ENCODE results near the gene PSMA5. TPM values are rescaled to one million over a fixed set of nuclear protein-coding genes. Genes with fewer than 3 reads are reported as not detected.

PSMA5 gene
- total RNA-seq, 1 experiment from 2014 or later: 97.8 TPM

- peaks cover 10% of the 10 kb centered on the region for H3K4me1 Mint-ChIP-seq (ENCODE audit: low read depth, unreplicated experiment)
- CTCF ChIA-PET: no interaction called here
These were observed 41.8 kb upstream of the PSMA5 start for GRCh38 chr1:109468061-109468460.

DNA sequence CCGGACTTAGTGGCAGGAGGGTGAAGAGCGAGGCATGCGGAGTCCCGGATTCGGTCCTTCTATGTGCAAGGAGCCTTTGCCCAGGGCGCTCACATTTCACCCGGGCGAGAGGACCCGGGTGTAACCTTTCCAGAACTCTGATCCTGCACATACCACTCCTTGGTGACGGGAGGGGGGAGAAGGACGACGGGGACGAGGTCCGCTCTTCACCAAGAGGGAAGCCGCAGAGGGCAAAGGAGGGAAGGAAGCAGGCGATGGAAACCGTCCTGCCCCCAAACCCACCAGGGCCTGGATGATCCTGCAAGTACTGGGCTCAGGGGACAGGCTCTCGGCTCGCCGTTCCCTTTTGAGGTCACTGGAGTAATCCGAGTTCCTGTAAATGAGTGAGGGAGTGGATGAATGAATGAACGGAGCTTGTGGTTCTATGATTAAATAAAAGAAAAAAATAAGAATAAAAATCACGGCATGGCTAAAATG is 41.1 kb upstream of the PSMA5 start:
- Histone ChIP-seq H3K4me1 (no peaks in the 10 kb centered on the region), H3K27me3 (replicated peaks; ENCODE audit: control insufficient read depth, insufficient read depth, low read length) (no peaks in the 10 kb centered on the region; the same call in 1 of the 2 replicates), H3K36me3 (ENCODE audit: control insufficient read depth, insufficient read depth, low read length) (no peaks in the 10 kb centered on the region), H3K9me3 (no peaks in the 10 kb centered on the region), H3K4me3 (ENCODE audit: low read depth, low read length) (no peak overlapping the region)
- TF ChIP-seq CTCF (IDR thresholded peaks at IDR 0.05; ENCODE audit: insufficient read depth in 1 of 2, low read depth in 1 of 2, low read length in 1 of 2, severe bottlenecking in 1 of 2, unreplicated experiment in 1 of 2): no peak
- intact Hi-C loops (cut with micrococcal nuclease; ENCODE audit: unreplicated experiment): no loop called here
- H3K4me3 Mint-ChIP-seq (ENCODE audit: unreplicated experiment): peak overlapping the region; percentile 22
- BruUV-seq (replicated peaks): no TSS peak
- peaks cover 10% of the 10 kb centered on the region for H3K4me1 Mint-ChIP-seq (ENCODE audit: low read depth, unreplicated experiment)
- no peaks in the 10 kb centered on the region for H3K9me3 Mint-ChIP-seq (ENCODE audit: unreplicated experiment)
- H3K36me3 Mint-ChIP-seq (ENCODE audit: insufficient read depth, unreplicated experiment): no peaks in the 10 kb centered on the region
- no peak for DNase-seq
- ChIA-PET POLR2A (no interaction called here), CTCF (no interaction called here)
- peaks cover 13% of the 10 kb centered on the region for H3K27me3 Mint-ChIP-seq (ENCODE audit: insufficient read depth, unreplicated experiment)
- H3K27ac Mint-ChIP-seq (ENCODE audit: unreplicated experiment): no peak overlapping the region

More at GRCh38 chr1:109468061-109468460, 41.8 kb upstream of the PSMA5 start:
- POLR2A ChIA-PET: no interaction called here
- DNase-seq: no peak
- intact Hi-C loops (cut with micrococcal nuclease; ENCODE audit: unreplicated experiment): no loop called here
- Mint-ChIP-seq H3K36me3 (ENCODE audit: insufficient read depth, unreplicated experiment) (no peaks in the 10 kb centered on the region), H3K27ac (ENCODE audit: unreplicated experiment) (no peak overlapping the region), H3K9me3 (ENCODE audit: unreplicated experiment) (no peaks in the 10 kb centered on the region), H3K4me3 (ENCODE audit: unreplicated experiment) (no peak overlapping the region), H3K27me3 (ENCODE audit: insufficient read depth, unreplicated experiment) (peaks cover 16% of the 10 kb centered on the region)
- H3K27me3 ChIP-seq (replicated peaks; ENCODE audit: control insufficient read depth, insufficient read depth, low read length): no peaks in the 10 kb centered on the region; the same call in 1 of the 2 replicates
- no peak for TF ChIP-seq CTCF (IDR thresholded peaks at IDR 0.05; ENCODE audit: insufficient read depth in 1 of 2, low read depth in 1 of 2, low read length in 1 of 2, severe bottlenecking in 1 of 2, unreplicated experiment in 1 of 2)
- no TSS peak for BruUV-seq (replicated peaks)
- no peaks in the 10 kb centered on the region for H3K4me1 ChIP-seq
- H3K9me3 ChIP-seq: no peaks in the 10 kb centered on the region
- H3K36me3 ChIP-seq (ENCODE audit: control insufficient read depth, insufficient read depth, low read length): no peaks in the 10 kb centered on the region
- H3K4me3 ChIP-seq (ENCODE audit: low read depth, low read length): no peak overlapping the region

- intact Hi-C loops (cut with micrococcal nuclease; ENCODE audit: unreplicated experiment): no loop called here
- BruUV-seq (replicated peaks): no TSS peak
These were observed 40.4 kb upstream of the PSMA5 start, which contains the start of gene SYPL2 for GRCh38 chr1:109466452-109467300. SYPL2 (plus strand) TSS chr1:109466546; CDS start chr1:109466844, 298 bp downstream.

More at GRCh38 chr1:109466452-109467300, 40.4 kb upstream of the PSMA5 start, which contains the start of gene SYPL2:
- peak in 1 of 2 experiments; percentile 43 for DNase-seq
- Histone ChIP-seq H3K36me3 (ENCODE audit: control insufficient read depth, insufficient read depth, low read length) (no peaks in the 10 kb centered on the region), H3K4me3 (ENCODE audit: low read depth, low read length) (peak within 1 kb of the TSS; percentile 47), H3K27me3 (replicated peaks; ENCODE audit: control insufficient read depth, insufficient read depth, low read length) (no peaks in the 10 kb centered on the region; the same call in 1 of the 2 replicates), H3K4me1 (no peaks in the 10 kb centered on the region), H3K9me3 (no peaks in the 10 kb centered on the region)
- H3K4me1 Mint-ChIP-seq (ENCODE audit: low read depth, unreplicated experiment): peaks cover 10% of the 10 kb centered on the region
- no peaks in the 10 kb centered on the region for H3K9me3 Mint-ChIP-seq (ENCODE audit: unreplicated experiment)
- H3K36me3 Mint-ChIP-seq (ENCODE audit: insufficient read depth, unreplicated experiment): no peaks in the 10 kb centered on the region
- ChIA-PET POLR2A (no interaction called here), CTCF (no interaction called here)
- H3K27me3 Mint-ChIP-seq (ENCODE audit: insufficient read depth, unreplicated experiment): peaks cover 18% of the 10 kb centered on the region
- H3K4me3 Mint-ChIP-seq (ENCODE audit: unreplicated experiment): peak within 1 kb of the TSS; percentile 64
- TF ChIP-seq CTCF (IDR thresholded peaks at IDR 0.05; ENCODE audit: insufficient read depth in 1 of 2, low read depth in 1 of 2, low read length in 1 of 2, severe bottlenecking in 1 of 2, unreplicated experiment in 1 of 2): no peak
- no peak within 1 kb of the TSS for H3K27ac Mint-ChIP-seq (ENCODE audit: unreplicated experiment)

Measured in Caco-2 (cell line).